ENCODE results near the gene GCA. TPM values are rescaled to one million over a fixed set of nuclear protein-coding genes. Genes with fewer than 3 reads are reported as not detected.

The GCA gene
- total and polyA plus RNA-seq, 4 donors: 34.1 to 220 (median 56.6) TPM

GRCh38 chr2:162301877-162302276 is 42.1 kb upstream of the GCA start:
- Histone ChIP-seq H3K27ac (ENCODE audit: low read depth in 1 of 2, low read length in 1 of 2) (no peak overlapping the region), H3K4me3 (no peak overlapping the region), H3K9ac (ENCODE audit: insufficient read depth in 1 of 2, low read length in 2 of 2) (no peak overlapping the region), H3K9me3 (ENCODE audit: control insufficient read depth in 4 of 4, insufficient read depth in 3 of 4, low read length in 3 of 4) (no peaks in the 10 kb centered on the region), H3K36me3 (ENCODE audit: control insufficient read depth in 4 of 4, insufficient read depth in 4 of 4, low read length in 4 of 4) (peaks cover 0 to 5% (median 2%) of the 10 kb centered on the region in 4 donors), H3K27me3 (ENCODE audit: control insufficient read depth in 3 of 3, insufficient read depth in 3 of 3, low read length in 2 of 3) (no peaks in the 10 kb centered on the region), H3K4me1 (ENCODE audit: control insufficient read depth in 5 of 5, insufficient read depth in 5 of 5, low read length in 5 of 5) (peaks cover 0 to 2% (median 0%) of the 10 kb centered on the region in 5 donors)
- ATAC-seq (ENCODE audit: insufficient read depth, low FRiP score): no peak
- TF ChIP-seq CTCF (IDR thresholded peaks at IDR 0.05; ENCODE audit: control extremely low read depth, extremely low read depth): no peak
- WGBS, 2 donors: 64 to 67% methylated on average over 1 of the region's 1 CpG
- DNase-seq: no peak

GRCh38 chr2:162305901-162306300 is 38.0 kb upstream of the GCA start:
- Histone ChIP-seq H3K36me3 (ENCODE audit: control insufficient read depth in 4 of 4, insufficient read depth in 4 of 4, low read length in 4 of 4) (peaks cover 0 to 5% (median 2%) of the 10 kb centered on the region in 4 donors), H3K27me3 (ENCODE audit: control insufficient read depth in 3 of 3, insufficient read depth in 3 of 3, low read length in 2 of 3) (no peaks in the 10 kb centered on the region), H3K4me1 (ENCODE audit: control insufficient read depth in 5 of 5, insufficient read depth in 5 of 5, low read length in 5 of 5) (peaks cover 0 to 2% (median 0%) of the 10 kb centered on the region in 5 donors), H3K27ac (ENCODE audit: low read depth in 1 of 2, low read length in 1 of 2) (no peak overlapping the region), H3K9me3 (ENCODE audit: control insufficient read depth in 4 of 4, insufficient read depth in 3 of 4, low read length in 3 of 4) (no peaks in the 10 kb centered on the region), H3K9ac (ENCODE audit: insufficient read depth in 1 of 2, low read length in 2 of 2) (no peak overlapping the region), H3K4me3 (no peak overlapping the region)
- TF ChIP-seq CTCF (IDR thresholded peaks at IDR 0.05; ENCODE audit: control extremely low read depth, extremely low read depth): no peak
- 94 to 99% methylated on average over 3 of the region's 3 CpGs for WGBS, 2 donors
- ATAC-seq (ENCODE audit: insufficient read depth, low FRiP score): no peak
- DNase-seq: no peak

- no peak for TF ChIP-seq CTCF (IDR thresholded peaks at IDR 0.05; ENCODE audit: control extremely low read depth, extremely low read depth)
- H3K27me3 ChIP-seq (ENCODE audit: control insufficient read depth in 3 of 3, insufficient read depth in 3 of 3, low read length in 2 of 3): no peaks in the 10 kb centered on the region
- no peak for ATAC-seq (ENCODE audit: insufficient read depth, low FRiP score)
- peaks cover 0 to 2% (median 0%) of the 10 kb centered on the region in 5 donors for H3K4me1 ChIP-seq (ENCODE audit: control insufficient read depth in 5 of 5, insufficient read depth in 5 of 5, low read length in 5 of 5)
- no peaks in the 10 kb centered on the region for H3K9me3 ChIP-seq (ENCODE audit: control insufficient read depth in 4 of 4, insufficient read depth in 3 of 4, low read length in 3 of 4)
- no peak overlapping the region for H3K9ac ChIP-seq (ENCODE audit: insufficient read depth in 1 of 2, low read length in 2 of 2)
- no peak for DNase-seq
- H3K36me3 ChIP-seq (ENCODE audit: control insufficient read depth in 4 of 4, insufficient read depth in 4 of 4, low read length in 4 of 4): peaks cover 0 to 4% (median 2%) of the 10 kb centered on the region in 4 donors
- H3K4me3 ChIP-seq: no peak overlapping the region
- no peak overlapping the region for H3K27ac ChIP-seq (ENCODE audit: low read depth in 1 of 2, low read length in 1 of 2)
- WGBS, 2 donors: 89 to 91% methylated on average over 3 of the region's 3 CpGs
Measured at GRCh38 chr2:162308747-162309503, 35.0 kb upstream of the GCA start.
